HG03103 (cell line): ENCODE data around the gene NISCH.

ENCODE experiments used
- ATAC-seq: cut with Tn5 transposase; IDR thresholded peaks from one replicate; pipeline ENCODE4 v1.9.1; 2021; ENCODE audit warnings: low read depth; ENCODE audit not compliant: unreplicated experiment

Gene NISCH

GRCh38 chr3:52434491-52435115 is 20.8 kb upstream of the NISCH start:
- ATAC-seq = no peak

- no peak for ATAC-seq
Measured at GRCh38 chr3:52435246-52436101, 19.9 kb upstream of the NISCH start.

- no peak for ATAC-seq
Measured at GRCh38 chr3:52436500-52437149, 18.8 kb upstream of the NISCH start.

DNA sequence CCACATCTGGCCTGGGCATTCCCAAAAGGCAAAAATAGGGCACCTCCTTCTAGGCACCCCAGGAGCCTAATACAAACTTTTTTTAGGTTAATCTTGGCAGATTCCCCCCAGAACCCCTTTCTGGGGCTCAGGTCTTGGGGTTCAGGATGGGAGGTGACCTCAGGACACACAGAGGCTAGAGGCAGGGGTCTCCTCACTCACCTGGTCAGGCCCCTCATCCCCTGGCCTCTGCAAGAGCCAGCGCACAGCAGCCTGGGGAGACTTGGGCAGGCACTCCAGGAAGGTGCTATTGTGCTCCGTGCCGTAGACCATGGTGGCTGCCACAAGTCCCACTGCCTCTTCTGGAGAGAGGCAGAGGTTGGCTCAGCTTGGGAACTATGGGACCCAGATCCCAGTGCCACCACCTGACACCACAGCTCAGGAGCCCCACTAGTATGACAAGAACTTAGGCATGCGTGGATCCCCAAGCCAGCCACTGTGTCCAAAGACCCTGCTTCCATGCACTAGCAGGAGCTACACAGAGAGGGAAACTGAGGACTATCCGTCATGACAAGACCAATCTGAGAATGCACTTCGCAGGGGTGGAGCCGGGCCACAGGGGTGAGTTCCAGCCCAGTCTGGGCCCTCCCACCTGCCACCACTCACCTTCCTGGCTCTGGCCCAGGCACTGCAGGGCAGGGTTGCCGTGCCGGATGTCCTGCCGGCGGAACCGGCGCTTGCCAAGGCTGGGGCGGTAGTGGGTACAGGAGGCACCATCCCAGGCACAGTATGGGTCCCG is 17.9 kb upstream of the NISCH start:
- no peak for ATAC-seq

GRCh38 chr3:52438104-52438376 is 17.4 kb upstream of the NISCH start:
- no peak for ATAC-seq

DNA sequence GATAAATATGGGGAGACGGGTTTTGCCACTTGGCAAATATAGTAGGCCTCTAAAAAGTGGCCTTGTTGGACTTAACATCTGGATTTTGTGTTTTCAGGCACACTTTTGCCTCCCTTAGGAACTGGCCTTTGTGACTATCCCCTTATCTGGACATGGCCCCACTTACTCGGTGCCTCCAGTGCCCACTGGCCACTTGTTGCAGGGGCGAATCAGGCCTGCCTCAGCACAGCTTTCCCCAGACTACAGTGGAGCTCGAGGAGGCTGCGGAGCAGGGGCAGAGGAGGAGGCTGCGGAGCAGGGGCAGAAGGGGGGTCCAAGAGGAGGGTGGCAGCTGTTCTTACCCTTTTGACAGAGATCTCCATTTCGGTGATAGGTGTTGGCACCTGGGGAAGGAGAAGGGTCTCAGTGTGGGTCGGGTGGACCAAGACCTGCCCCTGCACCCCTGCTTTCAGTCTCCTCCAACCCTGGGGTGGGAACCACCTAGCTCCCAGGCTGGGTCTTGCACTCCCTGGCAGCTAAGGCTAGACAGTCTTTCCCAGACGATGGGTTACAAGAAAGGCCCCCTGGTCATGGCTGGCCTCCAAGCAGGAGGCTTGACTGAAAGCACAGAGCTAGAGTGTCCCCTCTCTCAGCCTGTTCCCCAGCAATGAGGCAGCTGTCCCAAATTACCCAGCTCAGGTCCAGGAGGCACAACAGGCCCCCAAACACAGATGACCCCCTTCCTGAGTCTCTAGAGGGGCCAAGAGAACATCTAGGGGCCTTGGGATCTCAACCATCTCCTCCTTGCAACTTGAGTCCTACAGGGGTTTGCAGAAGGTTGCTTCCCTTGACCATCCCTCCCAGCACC is 16.6 kb upstream of the NISCH start:
- ATAC-seq = no peak

DNA sequence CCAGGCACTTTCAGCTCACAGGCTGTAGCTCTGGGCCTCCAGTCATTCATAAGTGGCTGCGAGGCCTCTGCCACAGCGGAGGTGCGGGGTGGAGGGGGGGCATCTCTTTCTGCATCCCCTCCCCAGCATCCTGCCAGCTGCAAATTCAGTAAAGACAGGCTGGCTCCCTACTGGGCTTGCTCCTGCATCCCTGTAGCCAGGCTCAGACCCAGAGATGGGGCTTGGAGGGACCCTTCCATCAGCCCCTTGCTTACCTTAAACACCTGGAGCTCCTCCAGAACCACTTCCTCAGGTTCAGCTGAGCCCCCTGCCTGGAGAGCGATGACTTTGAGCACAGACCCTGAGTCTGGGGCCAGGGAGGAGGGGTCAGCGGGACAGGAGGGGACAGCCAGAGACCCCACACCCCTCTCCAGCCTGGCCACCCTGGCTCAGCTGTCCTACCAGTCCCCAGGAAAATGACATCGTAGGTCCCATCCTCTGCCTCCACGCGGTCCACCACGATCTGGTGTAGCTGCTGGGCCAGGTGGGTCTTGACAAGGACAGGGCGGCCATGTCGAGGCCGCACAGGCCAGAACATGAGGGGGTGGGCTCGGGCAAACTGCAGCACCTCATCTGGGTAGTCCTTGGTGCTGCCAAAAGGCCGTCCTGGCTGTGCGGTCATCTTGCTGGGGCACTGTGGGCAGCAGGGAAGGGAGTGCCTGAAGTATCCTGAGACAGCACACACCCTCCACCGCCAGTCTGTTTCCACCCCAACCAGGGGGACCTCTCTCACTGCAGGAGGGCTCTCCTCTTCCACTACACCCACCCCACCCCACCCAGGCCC is 15.8 kb upstream of the NISCH start:
- ATAC-seq = no peak

DNA sequence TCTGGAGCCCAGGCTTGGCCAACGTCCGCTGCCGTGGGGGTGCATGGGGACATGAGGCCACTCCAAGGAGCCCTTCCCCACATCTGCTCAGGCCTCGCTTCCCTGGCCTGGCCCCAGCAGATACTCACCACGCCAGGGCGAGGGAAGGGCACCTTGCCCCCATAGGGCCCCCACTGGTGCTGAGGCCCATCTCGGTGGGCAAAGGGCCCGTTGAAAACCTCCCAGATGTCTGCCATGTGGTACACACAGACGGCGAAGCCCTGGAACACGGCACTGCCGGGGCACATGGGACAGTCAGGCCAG is 15.2 kb upstream of the NISCH start:
- ATAC-seq = no peak

- no peak for ATAC-seq
Measured at GRCh38 chr3:52440671-52441070, 14.7 kb upstream of the NISCH start.

- no peak for ATAC-seq
Measured at GRCh38 chr3:52441091-52441771, 14.2 kb upstream of the NISCH start.

DNA sequence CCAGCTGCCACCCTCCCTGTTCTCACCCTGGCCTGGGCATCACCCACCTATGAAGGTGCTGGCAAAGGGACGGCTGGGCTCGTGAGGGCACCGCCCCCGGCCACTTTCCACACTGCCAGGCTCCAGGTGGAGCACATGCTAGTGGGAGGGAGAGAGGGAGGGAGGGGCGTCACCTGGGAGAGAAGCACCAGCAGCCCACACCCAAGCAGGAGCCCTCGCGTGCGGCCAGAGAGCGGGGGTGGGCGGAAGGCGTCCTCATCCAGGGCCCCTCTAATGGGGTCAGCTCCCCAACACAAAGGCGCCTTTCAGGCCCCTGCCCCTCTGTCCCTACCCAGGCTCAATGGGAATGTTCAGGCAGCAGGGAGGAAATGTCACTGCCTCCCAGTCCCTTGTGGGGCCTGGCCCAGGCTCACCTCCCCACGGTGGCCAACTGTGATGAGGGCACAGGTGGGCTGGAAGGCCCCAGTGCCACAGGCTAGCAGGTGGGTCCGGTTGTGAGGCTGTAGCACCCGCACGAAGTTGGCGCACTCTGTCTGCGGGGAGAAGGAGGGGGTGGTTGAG is 13.6 kb upstream of the NISCH start:
- no peak for ATAC-seq

DNA sequence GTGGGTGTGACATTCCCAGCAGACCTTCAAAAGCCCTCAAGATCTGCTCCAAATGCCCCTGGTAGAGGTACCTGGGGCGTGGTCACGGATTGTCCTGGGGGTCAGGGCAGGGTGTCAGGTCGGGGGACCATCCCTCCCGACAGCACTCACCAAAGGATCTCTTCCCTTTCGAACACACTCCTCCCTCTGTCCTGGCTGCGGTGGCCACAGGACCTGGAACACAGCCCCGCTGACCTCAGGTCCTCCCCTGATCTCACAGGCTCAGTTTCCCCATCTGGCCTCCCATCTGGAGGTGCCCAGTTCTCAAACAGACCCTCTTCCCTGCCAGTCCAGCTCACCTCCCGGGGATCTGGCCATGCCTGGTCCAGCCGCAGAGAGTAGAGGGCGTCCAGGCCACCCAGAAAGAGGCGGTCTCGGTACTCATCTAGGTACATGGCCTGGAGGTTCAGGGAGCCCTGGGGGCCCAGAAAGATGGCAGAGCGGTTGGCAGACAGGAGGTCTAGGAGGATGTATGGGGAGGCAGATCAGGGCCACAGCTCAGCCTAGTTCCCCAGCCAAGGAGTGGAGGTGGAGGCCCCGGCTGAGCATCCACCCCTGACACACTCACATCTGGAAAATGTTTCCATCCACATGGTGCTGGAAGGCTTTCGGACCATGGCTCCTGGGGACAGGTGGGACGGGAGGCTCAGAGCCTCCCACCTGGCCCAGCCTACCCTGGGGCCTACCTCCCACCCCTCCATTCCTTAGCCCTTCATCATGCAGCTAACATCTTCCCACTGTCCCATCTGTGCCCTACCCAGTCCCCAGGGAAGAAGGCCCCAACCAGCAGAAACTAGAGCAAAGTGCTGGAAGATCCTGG is 12.8 kb upstream of the NISCH start:
- ATAC-seq = no peak

- ATAC-seq = no peak
Measured at GRCh38 chr3:52443268-52443610, 12.2 kb upstream of the NISCH start.

- no peak for ATAC-seq
Measured at GRCh38 chr3:52443791-52444687, 11.4 kb upstream of the NISCH start.

DNA sequence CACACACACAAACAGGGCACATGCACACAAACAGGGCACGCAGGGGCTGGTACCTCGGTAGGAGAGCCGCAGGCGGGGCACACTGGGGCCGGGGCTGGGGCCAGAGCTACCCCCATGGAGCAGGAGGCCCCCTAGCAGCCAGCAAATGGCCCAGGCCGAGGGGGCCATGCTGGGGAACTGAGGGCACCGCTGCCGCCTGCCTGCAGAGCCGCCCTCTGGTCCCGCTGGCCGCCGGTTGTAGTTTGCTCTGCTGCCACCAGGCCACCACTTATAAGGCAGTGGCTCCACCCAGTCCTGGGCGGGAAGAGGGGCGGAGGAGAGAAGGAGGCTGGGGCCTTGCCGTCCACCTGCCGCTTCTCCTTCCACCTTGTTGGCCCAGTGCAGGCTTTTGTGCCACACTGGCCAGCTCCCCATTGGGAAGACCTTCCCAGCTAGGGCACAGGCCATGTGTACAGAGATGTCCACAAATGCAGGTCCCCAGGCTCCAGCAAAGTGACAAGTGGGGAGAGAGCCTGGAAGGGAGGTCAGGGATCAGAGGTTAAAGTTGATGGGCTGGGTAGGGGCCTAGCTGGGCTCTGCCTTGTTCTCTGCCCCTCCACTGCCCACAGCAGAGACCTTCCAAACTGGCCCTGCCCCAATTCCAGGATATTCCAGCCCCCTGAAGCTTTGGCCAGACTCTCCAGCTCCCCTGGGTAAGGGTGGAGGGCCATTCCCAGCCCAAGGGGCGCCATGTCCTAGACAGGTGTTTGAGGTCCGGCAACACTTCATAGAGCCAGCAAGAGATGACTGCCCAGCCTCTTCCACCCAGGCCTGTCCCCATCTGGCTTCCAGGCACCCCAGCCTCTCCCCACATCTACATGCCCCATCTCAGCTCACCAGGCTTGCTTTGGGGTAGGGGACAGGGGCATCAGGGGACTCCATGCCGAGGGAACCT is 10.3 kb upstream of the NISCH start, which contains the start of gene SEMA3G:
TSS of gene SEMA3G (minus strand) at position 244 of the 934 bp plus-strand sequence. CDS start at position 168, 76 bp downstream.
- peak; percentile 62 for ATAC-seq

- no peak for ATAC-seq
Measured at GRCh38 chr3:52446042-52446441, 9.4 kb upstream of the NISCH start.
